Stimulated activated naive CD8-positive, alpha-beta T cell treated with anti-CD3 and anti-CD28 coated beads, Interleukin-15, Interleukin-2, amounts not matched to agents 100 U/mL and 50 U/mL, for 24 hours (primary cell): ENCODE data around the gene OVAAL.
"Not testable (repeated sequence)": the region's sequence is repeated elsewhere in the genome, so short reads cannot be mapped to it uniquely, and the experiment has no call there.

Source experiments
- ATAC-seq: fragments of 150-1000 bp; cut with Tn5 transposase; one replicate; pipeline ENCODE4 v1.10.0; 2021
- DNase-seq: peaks from one replicate; pipeline ENCODE4 v3.0.0; 2021

The OVAAL gene

DNA sequence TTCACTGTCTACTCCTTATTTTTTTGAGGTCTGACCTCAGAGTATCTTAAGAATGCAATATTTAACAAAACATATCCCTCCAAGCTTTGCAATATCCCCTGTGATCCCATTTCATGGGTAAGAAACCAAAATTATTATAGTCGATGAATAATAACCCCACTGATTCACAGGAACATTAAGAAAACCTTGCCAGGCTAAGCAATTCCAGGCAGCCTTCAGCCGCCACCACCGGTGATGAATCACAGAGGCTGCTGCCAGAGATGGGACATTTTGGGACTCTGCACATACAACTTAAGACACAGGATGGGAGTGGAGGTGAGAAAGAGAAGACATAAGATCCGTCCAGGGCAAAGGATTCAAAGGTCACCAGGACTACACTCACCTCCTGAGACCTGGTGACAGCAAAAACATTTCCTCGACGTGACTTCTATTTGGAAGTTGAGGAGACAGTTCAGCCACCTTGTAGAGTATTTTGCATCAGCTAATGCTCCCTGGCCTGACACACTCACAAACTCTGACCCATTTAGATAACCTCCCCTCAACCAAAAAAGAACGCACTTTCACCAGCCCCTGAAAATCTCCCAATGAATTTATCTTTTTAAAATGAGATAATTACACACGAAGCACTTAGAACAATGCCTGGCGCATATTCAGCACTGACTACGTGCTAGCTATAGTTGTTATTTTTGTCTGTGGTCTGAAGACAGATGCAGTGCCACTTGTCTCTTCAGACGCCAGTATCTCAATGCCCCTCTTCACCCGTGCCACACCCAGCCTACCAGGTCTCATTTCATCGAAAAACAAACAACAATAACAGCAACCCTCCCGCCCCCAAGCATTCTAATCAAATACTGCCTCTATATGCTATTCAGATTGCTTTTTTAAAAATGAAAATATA is 17.8 kb upstream of the OVAAL start:
- ATAC-seq (no peak), DNase-seq (no peak)

DNA sequence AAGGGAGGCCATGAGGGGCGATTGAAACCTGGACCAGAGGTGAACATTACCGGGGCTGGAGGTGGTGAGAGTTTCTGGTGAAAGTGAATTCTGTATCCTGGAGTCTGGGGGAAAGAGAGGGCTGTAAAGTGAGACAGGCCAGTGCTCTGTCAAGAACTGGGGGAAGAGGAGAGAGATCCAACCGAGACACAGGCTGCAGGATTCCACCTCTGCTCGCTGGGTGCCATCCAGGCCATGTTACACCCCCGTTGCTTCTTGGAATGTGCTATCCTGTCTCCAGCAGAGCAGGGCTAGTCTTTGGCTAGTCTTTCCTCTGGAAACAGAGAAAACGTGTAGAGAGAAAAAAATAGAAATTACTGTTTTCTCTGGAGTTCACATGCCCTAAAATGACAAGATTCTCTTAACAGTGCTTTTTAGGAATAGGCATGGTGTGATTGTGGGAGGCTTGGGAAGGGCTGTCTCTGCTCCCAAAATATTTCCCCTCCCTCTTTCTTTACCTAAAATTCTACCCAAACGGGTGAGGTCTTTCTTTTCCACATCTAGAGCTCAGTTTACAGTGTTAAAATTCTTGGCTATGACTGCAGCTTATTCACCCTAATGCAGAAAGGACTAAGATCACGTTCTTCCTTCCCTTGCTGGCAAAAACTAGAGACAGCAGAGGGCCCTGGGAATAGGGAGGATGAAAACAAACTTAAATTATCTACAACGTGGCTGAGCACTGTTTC is 16.5 kb upstream of the OVAAL start:
- no peak for DNase-seq
- no peak for ATAC-seq

DNA sequence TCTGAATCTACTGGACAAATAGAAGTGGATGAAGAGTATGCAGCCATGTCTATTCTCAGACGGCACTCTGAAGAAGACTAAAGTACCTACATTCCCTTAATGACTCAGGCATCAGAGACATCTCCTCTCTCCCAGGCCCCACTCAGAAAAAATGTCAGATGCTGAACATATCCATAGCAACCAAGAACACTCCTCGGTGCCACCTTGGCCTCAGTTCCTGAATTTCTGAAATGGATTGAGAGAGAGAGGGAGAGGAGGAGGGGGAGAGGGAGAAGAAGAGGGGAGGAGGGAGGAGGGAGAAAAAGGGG is 16.0 kb upstream of the OVAAL start:
- ATAC-seq (no peak), DNase-seq (no peak)

DNA sequence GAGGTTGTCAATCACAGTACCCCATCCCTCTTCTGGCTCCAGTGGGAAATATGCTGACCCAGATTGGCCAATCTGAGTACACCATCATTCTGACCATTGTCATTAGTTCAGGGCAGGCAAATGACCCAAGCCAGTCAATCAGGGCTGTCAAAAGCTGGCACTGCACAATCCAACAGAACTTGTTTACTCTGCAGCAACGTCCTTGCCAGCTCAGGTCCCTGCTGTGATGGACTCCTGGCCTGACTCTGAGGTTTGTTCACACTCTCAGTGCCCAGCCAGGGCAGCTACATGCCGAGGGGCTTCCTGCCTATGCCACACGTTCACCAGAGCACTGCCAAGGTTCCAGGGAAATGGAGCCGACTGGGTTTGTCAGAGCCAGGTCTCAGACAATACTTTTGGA is 14.7 kb upstream of the OVAAL start:
- ATAC-seq (no peak), DNase-seq (no peak)

DNA sequence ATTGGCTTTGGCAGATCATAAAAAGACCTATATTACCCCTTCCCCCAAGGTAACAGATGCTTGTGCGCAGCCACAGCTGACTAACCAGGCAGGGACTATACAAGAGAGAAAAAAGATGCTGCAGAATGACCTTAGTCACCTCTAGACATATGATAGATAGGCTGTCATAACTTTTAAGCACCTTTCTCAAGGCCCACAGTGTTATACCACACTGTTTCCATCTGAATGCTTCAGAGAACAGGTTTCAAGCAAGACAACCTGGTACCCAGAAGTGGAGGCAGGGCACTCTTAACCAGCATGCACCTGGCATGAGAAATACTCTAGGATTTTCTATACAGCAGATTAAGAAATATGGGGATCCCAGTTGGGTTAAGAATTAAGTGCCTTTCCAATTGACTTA is 12.8 kb upstream of the OVAAL start:
- ATAC-seq (no peak), DNase-seq (no peak)

DNA sequence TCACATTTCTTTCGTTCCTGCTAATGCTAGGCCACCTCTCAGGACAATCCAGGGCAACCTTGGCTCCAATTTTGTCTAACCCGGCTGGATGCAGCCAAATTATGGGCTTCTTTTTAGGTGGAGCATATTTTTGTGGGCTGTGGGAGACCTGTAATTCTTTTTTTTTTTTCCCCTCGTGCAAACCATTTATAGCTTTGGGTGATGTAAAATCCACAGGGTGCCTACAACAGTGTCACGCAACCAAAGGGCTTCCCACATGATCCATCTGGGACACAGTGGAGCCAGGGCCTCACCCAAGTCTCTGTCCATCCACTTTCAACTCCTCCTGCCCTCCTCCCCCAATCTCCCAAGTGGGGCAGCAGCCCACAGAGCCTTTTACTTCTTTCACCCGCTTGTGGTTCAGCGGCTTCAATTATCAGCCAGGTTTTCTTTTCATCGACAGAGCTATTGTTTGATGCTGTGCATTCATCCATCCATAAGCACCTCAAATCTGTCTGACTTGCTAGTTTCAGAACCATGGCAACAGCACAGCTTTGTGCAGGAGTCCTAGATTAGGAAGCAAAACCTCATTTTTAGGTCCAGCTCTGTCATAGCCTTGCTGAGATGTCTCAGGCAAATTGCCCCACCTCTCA is 10.0 kb upstream of the OVAAL start:
- DNase-seq (no peak), ATAC-seq (no peak)

DNA sequence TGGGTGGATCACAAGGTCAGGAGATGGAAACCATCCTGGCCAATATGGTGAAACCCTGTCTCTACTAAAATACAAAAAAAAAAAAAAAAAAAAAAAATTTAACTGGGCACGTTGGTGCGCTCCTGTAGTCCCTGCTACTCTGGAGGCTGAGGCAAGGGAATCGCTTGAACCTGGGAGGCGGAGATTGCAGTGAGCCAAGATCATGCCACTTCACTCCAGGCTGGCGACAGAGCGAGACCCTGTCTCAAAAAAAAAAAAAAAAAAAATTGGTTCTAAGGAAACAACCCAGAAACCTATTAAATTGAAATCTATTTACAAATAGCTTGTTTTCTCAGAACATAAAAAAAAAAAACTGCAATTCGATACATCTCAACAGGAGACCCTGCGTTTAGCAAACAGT is 9.0 kb upstream of the OVAAL start:
- DNase-seq, ATAC-seq: not testable (repeated sequence)

DNA sequence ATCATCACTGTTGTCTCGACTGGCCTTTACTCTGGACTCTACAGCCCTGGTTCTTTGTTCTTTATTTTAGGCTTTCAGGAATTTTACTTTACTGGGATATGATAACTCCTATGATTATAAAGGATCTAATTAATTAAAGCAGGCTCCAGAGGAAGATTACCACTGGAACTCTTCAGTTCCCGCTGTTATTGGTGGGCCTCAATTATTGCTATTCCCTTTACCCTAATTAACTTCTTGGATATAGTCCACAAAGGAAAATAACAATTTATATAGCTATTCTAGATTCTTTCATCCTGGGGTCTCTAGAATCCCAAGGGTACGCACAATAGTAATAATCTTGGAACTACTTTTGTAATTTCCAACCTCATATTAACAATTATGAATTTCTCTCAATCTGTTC is 8.5 kb upstream of the OVAAL start:
- no peak for ATAC-seq

DNA sequence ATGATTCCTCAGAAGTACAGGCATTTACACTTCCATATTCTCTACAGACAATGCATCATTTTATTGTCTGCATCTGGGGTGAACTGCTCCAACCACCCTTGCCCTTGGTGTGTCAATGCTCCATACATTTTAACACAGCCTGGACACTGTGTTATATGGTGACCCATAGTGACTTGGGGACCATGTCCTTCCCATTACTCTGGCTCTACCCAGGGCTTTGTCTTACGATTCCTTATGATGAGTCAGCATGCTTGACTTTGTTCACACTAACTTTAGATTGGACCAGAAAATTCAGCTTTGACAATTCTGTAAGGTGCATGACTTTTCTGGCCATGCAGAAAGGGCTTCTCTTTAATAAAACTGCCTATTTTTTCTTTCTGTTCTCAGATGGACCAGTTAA is 6.8 kb upstream of the OVAAL start:
- ATAC-seq: no peak
- DNase-seq: no peak

More for the DNA sequence above, 8.5 kb upstream of the OVAAL start:
- DNase-seq: no peak

DNA sequence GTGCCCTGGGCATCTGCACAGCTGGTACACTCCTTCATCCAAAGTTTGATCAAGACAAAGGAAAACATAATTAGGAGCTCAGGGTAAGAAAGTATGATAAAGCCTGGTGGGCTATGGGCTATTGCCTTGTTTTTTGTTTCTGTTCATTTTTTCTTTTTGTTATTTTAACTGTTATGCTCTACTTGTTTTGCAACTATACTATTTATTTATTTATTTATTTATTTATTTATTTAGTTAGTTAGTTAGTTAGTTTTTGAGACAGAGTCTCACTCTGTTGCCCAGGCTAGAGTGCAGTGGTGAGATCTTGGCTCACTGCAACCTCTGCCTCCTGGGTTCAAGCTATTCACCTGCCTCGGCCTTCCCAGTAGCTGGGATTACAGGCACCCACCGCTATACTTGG is 5.7 kb upstream of the OVAAL start:
- ATAC-seq, DNase-seq: not testable (repeated sequence)

DNA sequence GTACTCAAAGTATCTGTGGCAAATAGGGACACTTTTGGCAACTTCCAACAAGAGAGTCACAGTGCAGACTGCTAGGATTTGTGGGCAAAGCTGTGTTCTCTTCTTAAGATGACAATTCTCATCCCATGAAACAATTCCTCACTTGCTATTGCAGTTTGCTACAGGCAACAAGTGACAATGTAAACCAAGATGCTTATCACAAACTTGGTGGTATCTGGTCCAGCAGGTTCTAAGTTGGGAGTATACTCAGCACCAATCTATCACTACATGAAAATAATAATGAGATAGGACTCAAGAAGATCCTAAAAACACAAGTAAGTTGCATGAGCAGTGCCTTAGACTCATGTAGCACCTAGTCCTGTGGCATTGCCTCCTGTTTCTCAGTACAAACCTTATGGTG is 3.4 kb upstream of the OVAAL start:
- DNase-seq (no peak), ATAC-seq (no peak)

DNA sequence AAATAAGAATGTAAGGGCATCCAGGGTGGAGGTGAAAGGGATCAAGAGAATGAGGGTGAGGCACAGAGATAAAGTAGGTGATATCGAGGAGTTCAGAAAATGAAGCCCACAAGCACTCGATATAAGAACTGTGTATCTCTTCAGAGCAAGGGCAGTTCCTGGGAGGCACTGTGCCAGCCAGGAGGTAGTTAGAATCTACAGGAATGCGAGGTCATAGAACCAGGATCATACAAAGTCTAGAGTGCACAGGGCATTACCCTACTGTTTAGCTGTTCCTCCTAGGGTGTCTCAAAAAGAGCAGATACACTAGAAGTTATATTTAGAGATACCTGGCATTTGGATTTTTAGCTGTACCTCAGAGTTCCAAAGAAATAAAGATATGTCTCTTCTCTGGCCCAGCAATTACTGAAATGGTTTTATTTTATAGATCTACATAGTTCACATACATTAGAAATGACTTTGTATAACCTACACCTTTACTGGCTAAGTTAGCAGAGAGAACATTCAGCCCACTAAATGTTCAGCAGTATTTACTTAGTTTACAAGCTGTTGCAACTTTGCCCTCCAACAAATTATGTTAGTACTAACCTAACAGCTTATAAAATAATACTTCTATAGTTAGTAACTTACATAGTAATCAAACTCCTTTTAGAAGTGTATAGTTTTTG is 1.6 kb downstream of the OVAAL start:
- ATAC-seq: no peak

DNA sequence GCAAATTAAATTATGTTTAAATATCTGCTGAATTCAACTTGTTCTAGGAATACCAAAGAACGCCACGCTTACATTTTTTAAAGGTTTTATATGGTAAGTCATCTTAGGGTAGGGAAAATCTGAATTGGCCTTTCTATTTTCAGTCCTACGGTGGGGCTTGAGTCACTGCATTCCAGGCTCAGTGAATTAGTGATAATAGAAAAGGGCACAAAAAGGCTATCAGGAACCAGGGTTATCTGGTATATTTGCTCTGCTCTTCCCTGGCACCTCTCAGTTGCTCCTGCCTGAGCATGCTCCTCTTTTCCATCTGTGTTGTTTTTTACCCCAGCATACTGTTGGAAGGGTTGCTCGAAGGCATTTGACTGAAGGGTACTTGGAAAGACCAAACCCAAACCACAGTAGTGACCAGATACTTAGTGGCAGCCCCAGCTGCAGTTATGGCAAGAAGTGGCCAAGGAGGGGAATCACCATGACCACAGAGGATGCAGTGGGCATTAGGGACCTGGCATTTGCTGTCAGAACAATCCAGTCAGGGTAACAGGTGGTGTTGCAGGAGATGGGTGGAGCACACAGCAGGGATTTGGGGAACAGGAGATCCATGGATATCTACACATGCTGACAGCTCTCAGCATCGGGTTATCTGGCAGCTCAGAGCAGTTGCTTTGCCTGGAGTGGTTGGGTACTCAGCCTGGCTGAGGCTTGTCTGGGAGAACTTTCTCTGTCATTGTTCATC is 2.3 kb downstream of the OVAAL start:
- DNase-seq: no peak
- ATAC-seq: no peak

More for the DNA sequence above, 1.6 kb downstream of the OVAAL start:
- no peak for DNase-seq

DNA sequence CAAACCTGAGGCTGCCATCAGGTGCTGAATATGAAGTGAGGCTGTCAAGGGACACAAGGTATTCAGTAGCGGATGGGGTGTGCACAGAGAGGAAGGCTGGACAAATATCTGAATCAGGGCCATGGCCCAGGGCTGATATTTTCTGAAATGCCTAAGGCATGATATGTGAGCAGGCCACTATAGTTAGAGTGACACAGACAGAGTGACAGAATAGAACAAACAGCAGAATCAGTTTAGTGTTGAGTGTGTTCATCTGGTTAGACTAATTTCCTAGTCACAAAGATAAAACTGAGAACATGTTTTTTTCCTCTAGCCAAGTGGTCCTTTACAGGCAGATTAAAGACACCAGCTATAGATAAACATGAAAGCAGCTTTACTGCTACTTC is 3.9 kb downstream of the OVAAL start:
- no peak for ATAC-seq

DNA sequence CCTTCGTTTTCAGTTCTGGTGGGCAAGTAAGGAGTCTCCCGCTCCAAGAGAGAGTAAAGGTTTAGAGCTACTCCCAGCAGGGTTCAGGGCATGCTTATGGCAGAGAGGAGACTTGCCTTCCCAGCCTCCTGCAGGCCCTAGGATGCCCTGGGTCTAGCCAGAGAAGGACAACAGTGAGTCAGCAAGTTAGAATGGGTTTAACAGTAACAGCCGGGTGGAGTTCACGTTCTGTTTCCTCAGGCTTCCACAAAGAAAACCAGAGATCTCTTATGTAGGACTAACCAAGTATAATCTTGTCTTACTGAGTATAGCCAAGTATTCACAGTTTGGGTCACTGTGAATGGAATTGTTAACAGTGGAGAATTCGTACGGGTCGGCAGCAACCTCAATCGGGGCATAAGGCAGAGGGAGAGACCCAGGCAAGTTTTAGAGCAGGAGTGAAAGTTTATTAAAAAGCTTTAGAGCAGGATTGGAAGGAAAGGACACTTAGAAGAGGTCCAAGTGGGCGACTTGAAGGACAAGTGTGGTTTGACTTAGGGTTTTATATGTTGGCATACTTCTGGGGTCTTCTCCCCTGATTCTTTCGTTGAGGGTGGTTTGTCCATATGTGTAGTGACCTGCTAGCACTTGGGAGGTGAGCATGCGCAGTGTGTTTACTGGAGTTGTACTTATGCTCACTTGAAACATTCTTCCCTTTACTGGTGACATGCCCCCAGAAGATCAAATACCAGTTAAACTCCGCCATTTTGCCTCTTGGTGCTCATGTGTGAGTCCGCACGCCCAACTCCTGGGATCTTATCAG is 4.5 kb downstream of the OVAAL start:
- no peak for ATAC-seq
- no peak for DNase-seq

More for the DNA sequence above, 3.9 kb downstream of the OVAAL start:
- DNase-seq: no peak

DNA sequence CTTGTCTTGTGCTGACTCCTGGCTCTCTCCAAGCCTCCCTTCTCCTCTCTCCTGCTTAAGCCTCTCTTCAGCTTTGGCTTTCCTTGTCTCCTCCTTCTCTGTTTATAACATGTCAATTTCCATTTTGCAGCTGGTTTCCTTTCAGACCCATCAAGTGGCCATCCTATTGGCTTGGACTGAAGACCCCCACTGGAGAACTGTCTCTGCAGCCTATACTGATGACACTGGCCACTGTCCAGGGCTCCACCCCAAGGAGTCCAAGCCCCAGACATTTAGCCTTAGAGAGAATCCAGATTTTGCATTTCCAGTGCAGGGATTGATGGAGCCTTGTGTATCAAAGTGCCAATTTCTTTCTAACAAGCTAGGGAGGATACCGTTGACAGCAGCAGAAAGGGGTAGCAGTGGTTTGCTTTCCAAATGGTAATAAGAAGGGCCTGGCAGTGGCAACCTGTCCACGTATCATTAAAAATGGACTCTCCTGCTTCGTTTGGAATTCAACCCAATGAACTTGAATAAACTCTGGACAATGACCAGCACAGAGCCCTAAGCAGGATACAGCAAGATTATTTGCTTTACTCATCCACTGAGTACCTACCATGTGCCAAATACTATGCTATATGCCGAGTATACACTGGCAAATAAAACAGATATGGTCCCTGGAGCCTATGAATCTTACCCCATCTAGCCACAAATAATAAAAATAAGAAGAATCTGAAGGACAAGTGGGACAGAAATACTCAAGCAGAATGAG is 6.5 kb downstream of the OVAAL start:
- ATAC-seq (no peak), DNase-seq (no peak)

DNA sequence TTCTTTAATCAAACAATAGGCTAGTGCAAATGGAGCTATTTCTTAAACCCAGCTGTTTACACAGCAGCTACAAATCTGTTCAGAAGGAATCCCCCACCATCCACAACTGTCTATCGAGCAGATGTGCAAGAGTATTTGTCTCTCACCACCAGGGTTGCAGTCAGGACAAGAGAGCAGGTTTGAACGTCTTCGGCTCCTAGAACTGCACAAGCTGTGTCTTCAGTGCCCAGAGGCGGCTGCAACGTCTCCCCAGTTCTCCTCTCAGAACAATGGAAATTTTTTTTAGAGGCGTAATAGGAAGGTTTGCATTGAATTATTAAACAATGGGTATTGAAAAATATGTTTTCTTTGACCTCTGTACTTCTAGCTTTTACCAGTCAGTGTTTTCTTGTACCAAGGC is 7.3 kb downstream of the OVAAL start:
- ATAC-seq (no peak), DNase-seq (no peak)

DNA sequence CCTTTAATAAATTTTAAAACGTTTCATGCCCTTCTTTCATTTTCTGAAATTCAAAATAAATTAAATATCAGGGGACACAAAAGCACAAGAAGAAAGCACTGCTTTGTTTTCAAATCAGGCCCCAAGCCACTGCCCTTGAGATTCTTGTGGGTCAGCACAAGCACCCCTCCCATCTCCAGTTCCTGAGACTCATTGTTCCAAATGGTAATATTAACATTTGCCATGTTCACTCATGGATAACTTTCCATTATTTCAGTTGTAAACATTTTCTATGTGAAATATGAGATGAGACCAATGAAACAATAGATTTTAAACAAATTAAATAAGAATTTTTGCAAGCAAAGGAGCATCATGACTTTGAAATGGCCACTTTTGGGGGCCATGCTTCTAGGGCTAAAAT is 7.7 kb downstream of the OVAAL start:
- DNase-seq: no peak
- ATAC-seq: no peak

DNA sequence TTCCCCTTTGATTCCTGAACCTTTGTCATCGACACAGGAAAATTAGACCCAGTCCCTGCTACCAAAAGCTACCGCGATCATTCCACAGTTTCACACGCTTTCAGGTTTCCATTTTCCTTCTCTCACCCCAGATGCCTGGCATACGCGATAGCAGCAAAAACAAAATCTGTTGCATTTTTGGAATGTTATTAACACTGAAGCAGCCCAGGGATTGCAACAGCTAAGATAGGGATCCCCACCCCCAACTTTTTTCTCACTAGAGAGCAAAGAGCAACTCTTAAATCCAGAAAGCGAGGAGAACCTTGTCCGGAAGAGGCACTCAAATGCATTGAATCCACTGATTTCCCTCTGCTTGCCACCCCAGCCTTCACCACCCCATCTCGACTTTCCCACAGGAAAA is 8.9 kb downstream of the OVAAL start:
- DNase-seq (no peak), ATAC-seq (no peak)

DNA sequence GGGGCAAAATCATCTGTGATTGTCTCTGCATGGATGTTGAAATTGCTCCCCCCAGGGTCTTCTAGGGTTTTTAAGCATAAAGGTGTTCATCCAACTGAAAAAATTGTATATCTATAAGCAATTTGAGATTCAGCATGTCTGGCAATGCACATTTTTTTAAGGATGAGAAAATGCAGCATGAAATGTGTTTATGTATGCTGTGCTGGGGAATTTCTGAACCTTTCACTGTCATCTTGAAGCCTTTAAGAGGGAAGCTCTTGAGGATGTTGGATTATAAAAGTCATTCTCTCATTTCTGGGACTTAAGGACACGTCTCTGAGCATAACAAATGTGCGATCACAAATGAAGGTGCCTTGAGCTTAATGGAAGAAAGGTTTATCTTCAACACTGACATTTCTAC is 9.4 kb downstream of the OVAAL start:
- ATAC-seq (no peak), DNase-seq (no peak)
